ENCODE measurements around the gene KYAT1.
A peak's percentile ranks its signal among the peaks of the same experiment; 100 is the strongest.
"Not testable (repeated sequence)": the region's sequence is repeated elsewhere in the genome, so short reads cannot be mapped to it uniquely, and the experiment has no call there.

KYAT1 gene

DNA sequence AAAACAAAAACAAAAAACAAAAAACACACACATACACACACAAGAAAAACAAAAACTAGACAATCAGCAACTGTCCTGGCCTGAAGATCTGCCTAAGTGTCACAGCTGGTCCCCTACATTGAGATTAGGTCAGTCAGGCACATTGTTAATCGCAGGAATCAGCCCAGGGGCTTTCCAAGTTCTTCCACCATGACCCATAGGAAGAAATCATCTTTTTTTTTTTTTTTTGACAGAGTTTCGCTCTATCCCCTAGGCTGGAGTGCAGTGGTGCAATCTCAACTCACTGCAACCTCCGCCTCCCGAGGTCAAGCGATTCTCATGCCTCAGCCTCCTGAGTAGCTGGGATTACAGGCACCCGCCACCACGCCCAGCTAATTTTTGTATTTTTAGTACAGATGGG lies 38.6 kb downstream of the KYAT1 start:
- DNase-seq, result not testable (repeated sequence)

DNA sequence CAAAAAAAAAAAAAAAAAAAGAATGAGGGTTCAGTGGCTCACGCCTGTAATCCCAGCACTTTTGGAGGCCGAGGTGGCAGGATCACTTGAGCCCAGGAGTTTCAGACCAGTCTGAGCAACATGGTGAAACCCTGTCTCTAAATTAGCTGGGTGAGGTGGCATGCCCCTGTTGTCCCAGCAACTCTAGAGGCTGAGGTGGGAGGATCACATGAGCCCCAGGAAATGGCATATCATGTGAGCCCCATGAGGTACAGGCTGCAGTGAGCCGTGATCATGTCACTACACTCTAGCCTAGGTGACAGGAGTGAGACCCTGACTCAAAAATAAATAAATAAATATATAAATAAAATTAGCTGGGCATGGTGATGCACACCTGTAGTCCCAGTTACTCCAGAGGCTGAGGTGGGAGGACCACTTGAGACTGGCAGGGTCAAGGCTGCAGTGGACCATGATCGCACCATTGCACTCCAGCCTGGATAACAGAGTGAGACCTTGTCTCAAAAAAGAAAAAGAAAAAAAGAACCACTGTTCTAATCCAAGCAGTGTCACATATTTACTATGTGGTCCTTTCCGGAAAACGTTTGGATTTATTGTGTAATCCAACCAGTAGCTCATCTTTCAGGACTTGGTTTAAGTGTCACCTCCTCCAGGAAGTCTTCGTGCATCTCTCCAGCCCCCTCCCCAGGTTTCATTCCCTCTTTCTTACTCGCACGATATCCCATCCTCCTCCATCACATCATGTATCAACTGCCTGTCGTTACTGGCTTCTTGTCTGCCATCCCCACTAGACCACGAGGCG lies 39.9 kb downstream of the KYAT1 start:
- DNase-seq, result no peak

DNA sequence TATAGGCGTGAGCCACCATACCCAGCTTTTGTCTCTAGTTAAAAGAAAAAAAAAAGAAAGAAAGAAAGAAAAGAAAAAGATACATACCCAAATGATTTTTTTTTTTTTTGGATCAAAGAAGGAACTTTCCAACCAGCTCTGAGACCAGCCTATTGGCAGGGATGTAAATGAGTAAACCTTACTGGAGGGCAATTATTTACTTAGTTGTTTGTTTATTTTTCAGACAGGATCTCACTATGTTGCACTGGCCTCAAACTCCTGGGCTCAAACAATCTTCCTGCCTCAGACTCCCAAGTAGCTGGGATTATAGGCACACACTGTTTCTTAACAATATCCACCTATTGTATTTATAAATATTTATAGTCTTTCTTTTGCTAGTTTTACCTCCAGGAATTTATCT lies 41.2 kb downstream of the KYAT1 start:
- no peak for DNase-seq

GRCh38 chr9:128838338-128838737 lies 43.4 kb downstream of the KYAT1 start:
- no peak for DNase-seq

DNA sequence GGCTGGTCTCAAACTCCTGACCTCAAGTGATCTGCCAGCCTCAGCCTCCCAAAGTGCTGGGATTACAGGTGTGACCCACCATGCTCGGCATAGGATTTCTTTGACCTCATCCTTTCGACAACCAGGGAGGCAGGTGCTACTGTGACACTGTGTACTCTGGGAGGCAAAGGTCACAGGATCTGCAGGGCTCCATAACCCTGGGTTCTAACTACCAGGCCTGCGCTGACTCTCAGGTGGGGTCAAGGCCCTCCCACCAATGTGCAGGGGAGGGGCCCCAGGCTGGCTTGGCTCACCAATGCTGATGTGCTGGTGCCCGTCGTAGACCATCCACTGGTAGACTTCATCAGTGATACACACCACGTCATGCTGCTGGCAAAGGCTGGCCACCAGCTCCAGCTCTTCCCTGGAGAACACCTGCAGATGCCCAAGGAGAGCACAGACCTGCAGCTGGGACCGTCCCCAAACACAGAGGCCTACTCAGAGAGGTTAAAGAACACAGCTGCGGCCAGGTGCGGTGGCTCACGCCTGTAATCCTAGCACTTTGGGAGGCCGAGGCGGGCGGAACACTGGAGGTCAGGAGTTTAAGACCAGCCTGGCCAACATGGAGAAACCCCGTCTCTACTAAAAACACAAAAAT lies 45.1 kb downstream of the KYAT1 start:
- DNase-seq, result no peak

- no peak for DNase-seq
Measured at GRCh38 chr9:128835246-128836210, 46.2 kb downstream of the KYAT1 start.

DNA sequence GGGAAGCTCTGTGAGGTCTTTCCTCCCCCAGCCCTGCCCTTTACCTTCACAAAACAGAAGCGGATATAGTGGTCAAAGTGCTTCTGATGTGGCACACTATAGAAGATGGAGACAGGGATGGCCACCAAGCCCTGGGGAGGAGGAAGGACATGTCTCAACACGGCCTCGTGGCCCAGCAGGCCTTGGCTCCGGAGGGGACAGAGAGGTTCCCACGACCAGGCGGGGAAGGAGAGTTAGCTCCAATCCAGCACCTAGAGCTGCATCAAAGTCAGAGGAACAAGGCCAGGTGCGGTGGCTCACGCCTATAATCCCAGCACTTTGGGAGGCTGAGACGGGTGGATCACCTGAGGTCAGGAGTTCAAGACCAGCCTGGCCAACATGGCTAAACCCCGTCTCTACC lies 48.1 kb downstream of the KYAT1 start:
- DNase-seq, result no peak

DNA sequence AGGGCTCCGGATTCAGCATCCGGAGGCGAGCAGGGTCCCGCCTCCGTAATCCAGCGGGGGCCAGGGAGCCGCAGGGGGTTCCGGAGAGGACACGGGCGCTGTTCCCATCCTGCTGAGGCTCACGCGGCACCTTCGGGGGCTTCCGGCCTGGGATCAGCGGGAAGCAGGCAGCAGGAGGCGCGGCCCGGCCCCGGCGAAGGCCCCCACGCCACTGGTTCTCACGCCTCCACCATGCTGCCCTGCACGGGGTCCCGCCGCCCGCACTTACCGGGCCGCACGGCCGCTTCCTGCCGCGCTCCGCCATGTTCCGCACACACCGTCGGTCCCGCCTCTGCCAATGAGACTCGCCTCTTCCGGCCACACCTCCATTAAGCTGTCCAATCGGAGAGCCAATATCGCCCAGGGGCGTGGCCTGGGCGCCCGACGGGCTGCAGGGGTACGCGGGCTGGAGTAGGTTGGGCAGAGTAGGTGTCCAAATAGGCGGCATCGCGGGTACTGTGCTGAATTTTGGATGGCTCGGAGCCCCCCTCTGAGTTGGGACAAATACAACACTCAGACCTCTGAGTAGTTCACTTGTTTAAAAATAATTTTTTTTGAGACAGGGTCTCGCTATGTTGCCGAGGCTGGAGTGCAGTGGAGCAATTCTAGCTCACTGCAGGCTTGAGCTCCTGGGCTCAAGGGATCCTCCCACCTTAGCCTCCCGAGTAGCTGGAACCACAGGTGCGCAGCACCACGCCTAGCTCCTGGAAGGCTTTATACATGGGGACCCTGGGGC lies 52.1 kb downstream of the KYAT1 start, which contains the start of gene SPOUT1:
Gene SPOUT1 (minus strand): TSS at position 318 of the 775 bp plus-strand sequence. CDS start 14 bp downstream, at position 304.
- peak; percentile 58 to 95 (median 86) for DNase-seq

DNA sequence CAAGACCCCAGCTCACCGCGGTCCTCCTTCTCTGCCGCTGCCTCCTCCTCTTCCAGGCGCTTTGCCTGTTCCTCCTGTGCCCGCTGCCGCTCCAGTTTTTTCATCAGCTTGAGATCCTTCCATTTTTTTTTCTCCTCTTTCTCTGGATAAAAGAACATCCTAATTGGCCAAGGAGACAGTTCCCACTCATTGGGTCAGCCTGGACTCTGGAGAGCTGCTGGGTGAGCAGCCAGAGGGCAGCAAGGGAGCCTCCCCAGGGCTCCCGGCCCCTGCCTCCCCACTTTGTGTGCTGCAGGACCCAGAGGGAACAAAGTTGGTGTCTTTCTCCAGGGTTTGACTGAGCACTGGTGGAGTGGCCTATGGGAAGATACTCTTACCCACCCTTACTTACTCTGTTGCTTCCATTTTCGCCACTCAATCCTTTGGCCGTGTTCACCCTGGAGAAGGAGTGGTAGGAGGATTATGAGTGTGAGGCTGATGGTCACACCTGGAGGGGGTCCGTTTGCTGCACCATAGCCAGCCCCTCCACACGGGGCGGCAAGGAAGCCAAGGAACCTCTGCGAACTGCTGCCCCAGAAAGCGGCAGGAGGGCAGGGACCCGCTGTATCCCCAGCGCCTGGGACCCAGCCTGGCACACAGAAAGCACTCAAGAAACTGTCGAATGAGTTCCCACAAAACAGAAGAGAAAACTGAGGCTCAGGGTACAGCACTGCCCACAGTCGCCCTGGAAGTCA lies 52.9 kb downstream of the KYAT1 start:
- no peak for DNase-seq

DNA sequence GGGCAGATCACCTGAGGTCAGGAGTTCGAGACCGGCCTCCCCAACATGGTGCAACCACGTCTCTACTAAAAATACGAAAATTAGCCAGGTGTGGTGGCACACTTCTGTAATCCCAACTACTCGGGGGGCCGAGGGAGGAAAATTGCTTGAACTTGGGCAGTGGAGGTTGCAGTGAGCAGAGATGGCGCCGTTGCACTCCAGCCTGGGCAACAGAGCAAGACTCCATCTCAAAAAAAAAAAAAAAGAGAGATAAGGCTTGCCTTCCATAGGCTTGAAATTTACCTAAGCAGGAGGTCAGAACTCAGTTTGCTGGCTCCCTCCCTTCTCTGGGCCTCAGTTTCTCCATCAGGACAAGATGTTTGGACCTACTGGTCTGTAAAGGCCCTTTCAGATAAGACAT lies 53.5 kb downstream of the KYAT1 start:
- DNase-seq, result no peak

DNA sequence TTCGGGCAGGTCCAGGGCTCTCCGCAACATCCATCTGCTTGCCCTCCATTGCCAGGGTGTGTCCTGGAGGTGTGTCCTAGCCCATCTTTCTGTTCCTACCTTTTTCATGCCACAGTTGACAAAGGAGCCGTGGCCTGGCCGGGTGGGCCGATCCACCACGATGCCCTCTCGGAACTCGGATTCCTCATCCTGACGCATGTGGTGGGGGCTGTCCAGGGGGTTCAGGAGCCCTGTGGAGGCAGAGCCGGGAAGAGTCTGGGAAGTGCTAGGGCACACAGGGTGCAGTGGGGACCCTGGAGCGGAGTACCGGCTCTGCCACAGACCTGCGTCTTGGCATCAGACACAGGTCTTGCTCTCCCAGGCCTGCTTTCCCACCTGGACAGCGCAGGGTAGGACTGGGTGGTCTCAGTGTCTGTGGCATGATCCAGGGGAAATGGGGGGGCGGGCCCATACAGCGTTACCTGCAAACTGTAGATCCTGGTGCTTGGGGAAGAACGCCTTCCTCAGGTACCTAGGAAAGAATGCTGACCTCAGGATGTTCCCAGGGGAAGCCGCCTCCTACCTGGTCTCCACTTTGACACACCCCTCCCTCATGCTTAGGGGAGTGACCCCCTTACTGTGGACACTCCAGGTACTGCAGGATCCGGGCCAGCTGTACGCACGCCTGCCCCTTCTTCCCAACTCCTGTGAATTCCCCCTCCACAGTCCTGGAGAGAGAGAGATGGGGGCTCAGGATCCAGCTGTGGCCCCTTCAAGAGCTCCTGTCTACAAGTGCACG lies 55.6 kb downstream of the KYAT1 start:
- no peak for DNase-seq

DNA sequence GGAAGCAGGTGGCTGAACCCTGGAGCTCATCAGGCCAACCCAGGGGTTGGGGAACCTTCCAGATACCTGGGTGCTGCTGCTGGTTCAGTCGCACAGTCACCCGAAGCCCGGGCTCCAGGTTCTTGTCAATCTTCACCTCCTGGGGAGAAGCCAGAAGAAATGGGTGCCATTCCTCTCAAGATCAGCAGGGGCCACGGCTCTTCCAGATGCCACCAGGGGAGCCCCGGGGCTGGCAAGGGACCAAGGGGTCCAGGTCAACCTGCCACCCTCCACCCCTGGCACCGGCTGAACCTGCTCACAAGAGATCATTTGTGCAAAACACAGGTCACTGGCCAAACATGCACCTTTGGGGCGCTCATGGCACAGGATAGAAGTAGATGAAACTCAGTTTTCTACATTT lies 56.8 kb downstream of the KYAT1 start:
- DNase-seq, result no peak

- no peak for DNase-seq
Measured at GRCh38 chr9:128823903-128824406, 57.8 kb downstream of the KYAT1 start.

DNA sequence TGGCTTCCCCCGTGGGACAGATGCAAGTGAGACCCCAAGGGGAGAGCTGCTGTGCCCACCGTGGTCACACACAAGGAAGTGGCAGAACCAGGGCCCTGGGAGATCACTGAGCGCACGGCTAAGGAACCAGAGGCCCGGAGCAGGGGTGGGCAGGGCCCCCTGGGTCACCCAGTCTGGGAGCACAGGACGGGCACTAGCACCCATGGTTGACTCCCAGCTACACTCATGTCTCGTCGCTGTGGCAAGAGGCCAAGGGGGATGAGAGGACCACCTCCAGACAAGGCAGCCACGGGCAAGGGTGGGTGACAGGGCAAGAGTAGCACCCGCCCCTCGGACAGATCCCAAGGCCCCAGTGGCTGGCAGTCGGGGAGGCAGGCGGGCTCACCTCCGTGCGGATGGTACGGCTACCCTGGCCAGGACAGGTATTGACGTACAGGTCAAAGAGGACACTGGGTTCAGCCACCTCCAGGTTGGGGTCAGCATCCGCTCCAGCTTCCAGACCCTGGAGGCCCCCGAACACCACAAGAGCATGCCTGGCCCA lies 58.3 kb downstream of the KYAT1 start:
- no peak for DNase-seq

DNA sequence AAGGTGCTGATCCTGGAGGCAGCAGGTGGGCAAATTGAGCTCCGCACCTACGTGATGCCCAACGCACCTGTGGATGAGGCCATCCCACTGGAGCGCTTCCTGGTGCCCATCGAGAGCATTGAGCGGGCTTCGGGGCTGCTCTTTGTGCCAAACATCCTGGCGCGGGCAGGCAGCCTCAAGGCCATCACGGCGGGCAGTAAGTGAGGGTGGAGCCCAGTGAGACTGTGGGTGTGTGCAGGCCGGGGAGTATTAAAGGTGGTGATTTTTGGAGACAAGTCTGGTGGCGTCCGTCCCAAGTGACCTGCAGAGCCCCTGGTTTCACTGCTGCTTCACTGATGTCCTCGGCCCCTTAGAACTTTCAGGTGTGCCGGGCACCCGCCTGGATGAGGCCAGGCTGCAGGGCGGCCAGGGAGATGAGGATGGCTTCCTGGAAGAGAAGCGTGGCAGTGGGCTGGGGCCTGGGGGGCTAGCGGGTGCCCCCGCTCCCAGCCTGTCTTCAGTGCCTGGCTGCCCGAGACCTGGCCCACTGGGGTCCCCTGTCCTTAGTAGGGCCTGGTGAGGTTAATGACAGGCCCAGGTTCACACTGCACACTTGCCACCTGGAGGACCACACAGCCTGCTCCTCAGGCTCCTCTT lies 59.2 kb downstream of the KYAT1 start:
- DNase-seq, result no peak

DNA sequence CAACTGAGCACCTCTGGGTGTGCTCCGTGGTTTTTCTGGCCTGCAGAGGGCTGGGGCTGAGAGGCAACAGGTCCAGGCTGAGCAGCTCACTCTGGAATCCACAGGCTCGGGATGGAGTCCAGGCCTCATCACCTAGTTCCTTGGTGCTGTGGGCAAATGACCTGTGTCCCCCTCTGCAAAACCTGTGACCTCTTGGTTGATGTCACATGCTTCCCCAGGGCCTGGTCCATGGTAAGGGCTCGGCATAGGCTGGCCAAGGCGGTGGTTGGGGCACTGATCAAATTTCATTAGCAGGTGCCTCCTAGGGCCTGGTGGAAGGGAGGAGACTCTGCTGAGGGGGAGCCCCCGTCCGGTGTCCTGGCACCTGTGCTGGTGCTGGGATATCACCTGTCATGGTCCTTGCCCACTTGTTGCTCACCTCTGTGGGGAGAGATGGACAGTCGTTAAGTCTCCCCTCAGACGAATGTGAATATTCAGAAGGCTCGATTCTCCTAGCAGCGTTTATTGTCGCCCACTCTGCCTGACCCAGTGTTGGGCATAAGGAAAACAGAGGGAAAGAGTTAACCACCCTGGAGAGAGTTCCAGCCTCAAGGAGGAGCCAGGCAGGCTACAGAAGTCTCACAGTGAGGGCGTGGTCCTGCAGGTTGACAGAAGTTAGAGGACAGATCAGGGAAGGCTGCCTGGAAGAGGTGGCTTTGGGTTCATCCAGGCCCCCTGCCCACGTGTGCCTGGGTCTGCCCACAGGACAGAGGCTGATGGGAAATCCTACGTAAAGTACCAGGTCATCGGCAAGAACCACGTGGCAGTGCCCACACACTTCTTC lies 60.0 kb downstream of the KYAT1 start:
- no peak for DNase-seq
